H1 (cell line): ENCODE data around the gene ESPNL. TPM values are rescaled to one million over a fixed set of nuclear protein-coding genes. Genes with fewer than 3 reads are reported as not detected.

Source experiments
- BRCA1 ChIP-seq: IDR thresholded peaks from 2 replicates; pipeline ENCODE4 v1.6.1; 2012; ENCODE audit warnings: low read depth, low read length, improper control_type of control experiment
- CEBPB ChIP-seq: IDR thresholded peaks from 2 replicates; pipeline ENCODE4 v1.6.1; 2012; ENCODE audit warnings: low read depth, low read length
- CHD2 ChIP-seq: IDR thresholded peaks from 2 replicates; pipeline ENCODE4 v1.6.1; 2012; ENCODE audit warnings: low read length, improper control_type of control experiment
- CREB1 ChIP-seq: IDR thresholded peaks from 2 replicates; pipeline ENCODE4 v1.6.1; 2012; ENCODE audit warnings: inconsistent platforms
- CTBP2 ChIP-seq: IDR thresholded peaks from 2 replicates; pipeline ENCODE4 v1.7.0; 2011; ENCODE audit warnings: borderline replicate concordance, mild to moderate bottlenecking, moderate library complexity, mixed read lengths, low read length; ENCODE audit not compliant: insufficient read depth, insufficient read length
- MAFK ChIP-seq: IDR thresholded peaks from 2 replicates; pipeline ENCODE4 v1.6.1; 2012; ENCODE audit warnings: low read depth, mild to moderate bottlenecking, improper control_type of control experiment, low read length
- RBBP5 ChIP-seq: IDR thresholded peaks from 2 replicates; pipeline ENCODE4 v1.7.1; 2012; ENCODE audit warnings: low read depth, mild to moderate bottlenecking, inconsistent platforms, low read length, moderate library complexity, borderline replicate concordance
- SIN3A ChIP-seq, 2 experiments: IDR thresholded peaks in 1 of 2; conservative IDR thresholded peaks in 1 of 2; 2 replicates each; pipeline ENCODE4 v1.6.1; 2011 to 2012; ENCODE audit warnings: low read length in 2 of 2, improper control_type of control experiment in 1 of 2, low read depth in 1 of 2, mild to moderate bottlenecking in 1 of 2
- SP1 ChIP-seq: IDR thresholded peaks from 2 replicates; pipeline ENCODE4 v1.6.1; 2011; ENCODE audit warnings: low read depth, low read length
- SRF ChIP-seq: IDR thresholded peaks from 2 replicates; pipeline ENCODE4 v1.6.1; 2011; ENCODE audit warnings: mild to moderate bottlenecking, low read depth, low read length, moderate library complexity
- SUZ12 ChIP-seq: fragments of 200-600 bp; sonication (generic); IDR thresholded peaks from 2 replicates; pipeline ENCODE4 v1.6.1; 2012; ENCODE audit warnings: mild to moderate bottlenecking, inconsistent platforms, low read length, moderate library complexity, mixed read lengths
- TCF12 ChIP-seq: IDR thresholded peaks from 2 replicates; pipeline ENCODE4 v1.6.1; 2011; ENCODE audit warnings: low read depth, mild to moderate bottlenecking, low read length
- polyA plus RNA-seq, 7 experiments: library from polyadenylated mRNA; depleted of rRNA in 3 of 7; stranded (reverse) in 5 of 7; unstranded in 2 of 7; fragments of >200 nt in 5 of 7; fragments of 200-250 nt in 2 of 7; gene quantifications; 1 replicate in 5 of 7; 2 replicates in 1 of 7; 4 replicates in 1 of 7; pipeline versions ENCODE4 v1.2.1 to v1.2.3, GENCODE V29; 2011 to 2013; ENCODE audit warnings: missing spikeins in 2 of 7, mixed read lengths in 2 of 7
- total RNA-seq: library from RNA; stranded (reverse); fragmentation: NEBNext Ultra II Directional; extraction: Animal tissue kit (Norgen Biotek cat#: 25700); gene quantifications from 2 replicates; pipeline ENCODE4 v1.2.1, GENCODE V29; 2021
- TF ChIP-seq, protein P1 (sequence below): IDR thresholded peaks from 2 replicates; pipeline ENCODE4 v1.6.1; 2011; ENCODE audit warnings: low read length, improper control_type of control experiment

ESPNL gene
- total and polyA plus RNA-seq, 2 of the 8 experiments (the other 6 are each of a cell fraction or from before 2014, with no cell fraction given): 0.68 to 1.3 TPM

DNA sequence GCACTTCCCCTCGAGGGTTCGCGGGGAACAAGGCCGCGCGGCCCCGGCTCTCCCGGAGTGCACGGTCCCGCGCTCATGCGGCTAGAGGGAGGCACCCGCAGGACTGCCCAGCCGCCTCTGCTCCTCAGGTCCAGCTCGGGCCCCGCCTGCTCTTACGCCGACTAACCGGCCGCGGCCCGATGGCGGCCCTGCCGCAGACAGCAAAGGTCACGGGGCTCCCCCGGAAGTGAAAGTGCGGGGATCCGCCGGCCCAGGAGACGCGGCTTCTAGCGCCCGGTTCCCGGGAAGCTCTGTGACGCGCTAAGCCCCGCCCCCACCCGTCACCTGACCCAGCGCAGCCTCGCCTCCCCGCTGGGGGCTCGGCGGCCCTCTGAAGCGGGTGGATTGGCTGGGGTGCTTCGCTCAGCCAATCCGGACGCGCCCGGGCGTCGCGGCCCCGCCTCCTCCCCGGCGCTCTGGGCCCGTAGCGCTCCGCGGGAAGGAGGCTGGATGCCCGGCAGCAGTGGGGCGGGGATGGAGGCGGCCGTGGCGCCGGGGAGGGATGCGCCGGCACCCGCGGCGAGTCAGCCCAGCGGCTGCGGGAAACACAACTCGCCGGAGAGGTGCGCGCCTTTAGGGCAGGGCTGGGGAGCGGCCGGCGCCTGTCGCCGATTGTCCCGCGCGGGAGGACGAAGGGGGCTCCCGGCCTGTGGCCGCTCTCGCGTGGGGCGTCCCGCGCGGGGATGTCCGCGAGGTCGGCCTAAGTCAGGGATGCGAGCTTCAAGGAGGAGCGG is 39.4 kb upstream of the ESPNL start, which contains the start of gene SCLY (continued):
- TF ChIP-seq, protein P1, sequence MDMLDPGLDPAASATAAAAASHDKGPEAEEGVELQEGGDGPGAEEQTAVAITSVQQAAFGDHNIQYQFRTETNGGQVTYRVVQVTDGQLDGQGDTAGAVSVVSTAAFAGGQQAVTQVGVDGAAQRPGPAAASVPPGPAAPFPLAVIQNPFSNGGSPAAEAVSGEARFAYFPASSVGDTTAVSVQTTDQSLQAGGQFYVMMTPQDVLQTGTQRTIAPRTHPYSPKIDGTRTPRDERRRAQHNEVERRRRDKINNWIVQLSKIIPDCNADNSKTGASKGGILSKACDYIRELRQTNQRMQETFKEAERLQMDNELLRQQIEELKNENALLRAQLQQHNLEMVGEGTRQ: peak; percentile 86
- peak; percentile 63; the same call in 1 of the 2 replicates for TF ChIP-seq CHD2
- no peak for TF ChIP-seq CEBPB
- TF ChIP-seq MAFK: no peak
- no peak for TF ChIP-seq BRCA1
- no peak for TF ChIP-seq CTBP2
- no peak for TF ChIP-seq TCF12
- no peak for TF ChIP-seq SRF
- TF ChIP-seq SP1: peak; percentile 59; the same call in 1 of the 2 replicates
- peak in 1 of 2 experiments; percentile 51; a peak in 1 of 4 replicates for TF ChIP-seq SIN3A (conservative IDR thresholded peaks at IDR 0.05 in 1 of 2, IDR thresholded peaks at IDR 0.05 in 1 of 2; ENCODE audit: low read depth in 1 of 2, low read length in 2 of 2)
- peak; percentile 89 for TF ChIP-seq CREB1
- no peak; the same call in 1 of the 2 replicates for TF ChIP-seq RBBP5
- TF ChIP-seq SUZ12: no peak
